Keratinocyte (primary cell): Measurements from ENCODE around the gene F11.
"Not testable (repeated sequence)": the region's sequence is repeated elsewhere in the genome, so short reads cannot be mapped to it uniquely, and the experiment has no call there.

Experiments
- EZH2 ChIP-seq: IDR thresholded peaks from one replicate; pipeline ENCODE4 v1.6.1; 2012; ENCODE audit warnings: inconsistent platforms, mild to moderate bottlenecking, low read length, moderate library complexity
- TF ChIP-seq, protein P1 (sequence below), 3 experiments: IDR thresholded peaks in 1 of 3; conservative IDR thresholded peaks in 1 of 3; optimal IDR thresholded peaks in 1 of 3; 2 replicates in 2 of 3; 3 replicates in 1 of 3; pipeline versions ENCODE3 to v1.5.1; 2011; ENCODE audit warnings: low read length in 3 of 3, mild to moderate bottlenecking in 3 of 3, moderate library complexity in 2 of 3, control low read depth in 1 of 3, inconsistent platforms in 1 of 3; ENCODE audit not compliant: insufficient read depth in 2 of 3; ENCODE audit errors: extremely low read depth in 1 of 3

DNA sequence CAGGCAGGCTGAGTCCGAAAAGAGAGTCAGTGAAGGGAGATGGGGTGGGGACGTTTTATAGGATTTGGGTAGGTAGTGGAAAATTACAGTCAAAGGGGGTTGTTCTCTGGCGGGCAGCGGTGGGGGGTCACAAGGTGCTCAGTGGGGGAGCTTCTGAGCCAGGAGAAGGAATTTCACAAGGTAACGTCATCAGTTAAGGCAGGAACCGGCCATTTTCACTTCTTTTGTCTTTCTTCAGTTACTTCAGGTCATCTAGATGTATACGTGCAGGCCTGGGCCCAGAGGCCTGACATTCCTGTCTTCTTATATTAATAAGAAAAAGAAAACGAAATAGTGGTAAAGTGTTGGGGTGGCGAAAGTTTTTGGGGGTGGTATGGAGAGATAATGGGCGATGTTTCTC lies 24.0 kb upstream of the F11 start:
- TF ChIP-seq, protein P1, sequence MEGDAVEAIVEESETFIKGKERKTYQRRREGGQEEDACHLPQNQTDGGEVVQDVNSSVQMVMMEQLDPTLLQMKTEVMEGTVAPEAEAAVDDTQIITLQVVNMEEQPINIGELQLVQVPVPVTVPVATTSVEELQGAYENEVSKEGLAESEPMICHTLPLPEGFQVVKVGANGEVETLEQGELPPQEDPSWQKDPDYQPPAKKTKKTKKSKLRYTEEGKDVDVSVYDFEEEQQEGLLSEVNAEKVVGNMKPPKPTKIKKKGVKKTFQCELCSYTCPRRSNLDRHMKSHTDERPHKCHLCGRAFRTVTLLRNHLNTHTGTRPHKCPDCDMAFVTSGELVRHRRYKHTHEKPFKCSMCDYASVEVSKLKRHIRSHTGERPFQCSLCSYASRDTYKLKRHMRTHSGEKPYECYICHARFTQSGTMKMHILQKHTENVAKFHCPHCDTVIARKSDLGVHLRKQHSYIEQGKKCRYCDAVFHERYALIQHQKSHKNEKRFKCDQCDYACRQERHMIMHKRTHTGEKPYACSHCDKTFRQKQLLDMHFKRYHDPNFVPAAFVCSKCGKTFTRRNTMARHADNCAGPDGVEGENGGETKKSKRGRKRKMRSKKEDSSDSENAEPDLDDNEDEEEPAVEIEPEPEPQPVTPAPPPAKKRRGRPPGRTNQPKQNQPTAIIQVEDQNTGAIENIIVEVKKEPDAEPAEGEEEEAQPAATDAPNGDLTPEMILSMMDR (optimal IDR thresholded peaks at IDR 0.05 in 1 of 3, IDR thresholded peaks at IDR 0.05 in 1 of 3, conservative IDR thresholded peaks at IDR 0.05 in 1 of 3; ENCODE audit: extremely low read depth in 1 of 3, insufficient read depth in 2 of 3, low read length in 3 of 3): not testable (repeated sequence)
- TF ChIP-seq EZH2: not testable (repeated sequence)
